GM23338 (cell line): ENCODE measurements around the gene AP1S2. TPM values are rescaled to one million over a fixed set of nuclear protein-coding genes. Genes with fewer than 3 reads are reported as not detected.

Experiments used
- ATAC-seq: fragments of 200-7000 bp; cut with Tn5 transposase; 3 replicates; pipeline ENCODE4 v1.9.1; 2020
- DNase-seq: peaks from one replicate; pipeline ENCODE4 v3.0.0-alpha.2; 2015; ENCODE audit warnings: low spot score
- H2AFZ ChIP-seq: fragments of 200-600 bp; sonication (generic); 2 replicates; pipeline ENCODE4 v1.8.0; 2016; ENCODE audit warnings: antibody characterized with exemption, mild to moderate bottlenecking, moderate library complexity
- H3F3A ChIP-seq: fragments of 200-600 bp; sonication (generic); replicated peaks from 2 replicates; pipeline ENCODE4 v1.8.0; 2017; ENCODE audit warnings: antibody characterized with exemption, mixed run types, low read depth
- H3K27ac ChIP-seq: fragments of 200-600 bp; sonication (generic); 2 replicates; pipeline ENCODE4 v1.6.1; 2016; ENCODE audit warnings: low read depth
- H3K27me3 ChIP-seq: fragments of 200-600 bp; sonication (generic); 2 replicates; pipeline ENCODE4 v1.8.0; 2016; ENCODE audit warnings: mild to moderate bottlenecking, mixed run types, moderate library complexity; ENCODE audit not compliant: insufficient read depth
- H3K36me3 ChIP-seq: fragments of 200-600 bp; sonication (generic); 2 replicates; pipeline ENCODE4 v1.8.0; 2016; ENCODE audit warnings: mild to moderate bottlenecking; ENCODE audit not compliant: insufficient read depth
- H3K4me1 ChIP-seq: fragments of 200-600 bp; sonication (generic); 2 replicates; pipeline ENCODE4 v1.8.0; 2016; ENCODE audit warnings: mild to moderate bottlenecking, moderate library complexity; ENCODE audit not compliant: insufficient read depth
- H3K4me2 ChIP-seq: fragments of 200-600 bp; sonication (generic); 2 replicates; pipeline ENCODE4 v1.7.1; 2017; ENCODE audit warnings: mixed run types
- H3K4me3 ChIP-seq: fragments of 200-600 bp; sonication (generic); 2 replicates; pipeline ENCODE4 v1.6.1; 2016; ENCODE audit warnings: mixed run types
- H3K79me2 ChIP-seq: fragments of 200-600 bp; sonication (generic); replicated peaks from 2 replicates; pipeline ENCODE4 v1.8.0; 2017; ENCODE audit warnings: mild to moderate bottlenecking; ENCODE audit not compliant: insufficient read depth
- H3K9me2 ChIP-seq: fragments of 200-600 bp; sonication (generic); 2 replicates; pipeline ENCODE4 v1.8.0; 2017; ENCODE audit not compliant: insufficient read depth
- H4K20me1 ChIP-seq: fragments of 200-600 bp; sonication (generic); replicated peaks from 2 replicates; pipeline ENCODE4 v1.8.0; 2017; ENCODE audit warnings: mild to moderate bottlenecking; ENCODE audit not compliant: insufficient read depth
- H3K27ac Mint-ChIP-seq: 2 replicates; pipeline ENCODE4 v1.8.0; 2020; ENCODE audit warnings: inconsistent platforms, mild to moderate bottlenecking, moderate library complexity, mixed read lengths
- H3K27me3 Mint-ChIP-seq: 3 replicates; pipeline ENCODE4 v1.8.0; 2022; ENCODE audit warnings: low read depth, mild to moderate bottlenecking, moderate library complexity, mixed read lengths, inconsistent platforms; ENCODE audit not compliant: insufficient read depth, poor library complexity
- H3K36me3 Mint-ChIP-seq: 3 replicates; pipeline ENCODE4 v1.8.0; 2021; ENCODE audit warnings: low read depth, mild to moderate bottlenecking, inconsistent platforms, moderate library complexity, mixed read lengths
- H3K4me1 Mint-ChIP-seq: 3 replicates; pipeline ENCODE4 v1.8.0; 2020; ENCODE audit warnings: mild to moderate bottlenecking, inconsistent platforms, mixed read lengths
- H3K4me3 Mint-ChIP-seq: 3 replicates; pipeline ENCODE4 v1.8.0; 2021; ENCODE audit warnings: moderate library complexity, mild to moderate bottlenecking, inconsistent platforms, mixed read lengths
- H3K9me3 Mint-ChIP-seq: 3 replicates; pipeline ENCODE4 v1.8.0; 2020; ENCODE audit warnings: moderate library complexity, mild to moderate bottlenecking, inconsistent platforms, mixed read lengths
- CREB1 ChIP-seq: fragments of 250-450 bp; sonication (Bioruptor Pico); IDR thresholded peaks from 2 replicates; pipeline ENCODE4 v1.5.0; 2020; ENCODE audit warnings: low read depth, mild to moderate bottlenecking, moderate library complexity
- ETS1 ChIP-seq: IDR thresholded peaks from 2 replicates; pipeline ENCODE4 v1.6.1; 2016; ENCODE audit warnings: antibody characterized with exemption
- EZH2 ChIP-seq: fragments of 200-600 bp; sonication (generic); IDR thresholded peaks from one replicate; pipeline ENCODE4 v1.8.0; 2017; ENCODE audit warnings: antibody characterized with exemption, mild to moderate bottlenecking, low read depth; ENCODE audit not compliant: unreplicated experiment
- EZH2phosphoT487 ChIP-seq: fragments of 200-600 bp; sonication (generic); IDR thresholded peaks from one replicate; pipeline ENCODE4 v1.8.1; 2018; ENCODE audit warnings: antibody characterized with exemption; ENCODE audit not compliant: unreplicated experiment
- JUNB ChIP-seq: IDR thresholded peaks from one replicate; pipeline ENCODE4 v1.6.1; 2016; ENCODE audit warnings: antibody characterized with exemption; ENCODE audit not compliant: unreplicated experiment
- NANOG ChIP-seq: IDR thresholded peaks from 2 replicates; pipeline ENCODE4 v1.6.1; 2016; ENCODE audit warnings: antibody characterized with exemption, borderline replicate concordance
- POLR2AphosphoS5 ChIP-seq: IDR thresholded peaks from 2 replicates; pipeline ENCODE4 v1.6.1; 2016; ENCODE audit warnings: antibody characterized with exemption, low read depth
- REST ChIP-seq: IDR thresholded peaks from one replicate; pipeline ENCODE4 v1.6.1; 2018; ENCODE audit warnings: antibody characterized with exemption; ENCODE audit not compliant: unreplicated experiment
- STAT1 ChIP-seq: IDR thresholded peaks from one replicate; pipeline ENCODE4 v1.6.1; 2016; ENCODE audit warnings: antibody characterized with exemption; ENCODE audit not compliant: unreplicated experiment
- ZNF331 ChIP-seq: fragments of 250-450 bp; sonication (Bioruptor Pico); IDR thresholded peaks from 2 replicates; pipeline ENCODE4 v1.5.0; 2020; ENCODE audit warnings: low read depth, mild to moderate bottlenecking, moderate library complexity
- polyA plus RNA-seq: library from polyadenylated mRNA; unstranded; fragments of >200 nt; fragmentation: Nextera tagmentation; extraction: Ambion mirVana; gene quantifications from 2 replicates; pipeline ENCODE4 v1.2.1, GENCODE V29; 2016
- total RNA-seq: library from RNA; depleted of rRNA; stranded (reverse); fragments of >200 nt; shearing (Covaris generic); gene quantifications from 2 replicates; pipeline ENCODE4 v1.2.3, GENCODE V29; 2014

AP1S2 gene
- total and polyA plus RNA-seq, 2 experiments from 2014 or later = 160 to 251 TPM

GRCh38 chrX:15848576-15848975 lies 6.0 kb downstream of the AP1S2 start (continued):
- TF ChIP-seq REST = no peak
- no peak for TF ChIP-seq JUNB
- TF ChIP-seq CREB1 (CRISPR knock-in tag) = no peak
- TF ChIP-seq NANOG = no peak
- no peak for TF ChIP-seq EZH2phosphoT487
- no peak for TF ChIP-seq ZNF331 (CRISPR knock-in tag)
- TF ChIP-seq POLR2AphosphoS5 = no peak
- TF ChIP-seq EZH2 = no peak
- no peak for TF ChIP-seq STAT1

- Histone ChIP-seq H3K4me3 (no peak overlapping the region), H3K9me2 (no peaks in the 10 kb centered on the region), H4K20me1 (peaks cover 6% of the 10 kb centered on the region), H3K27ac (peak overlapping the region; percentile 56; the same call in 1 of the 2 replicates), H3K27me3 (no peaks in the 10 kb centered on the region), H3K4me1 (peaks cover 13% of the 10 kb centered on the region; the same call in 1 of the 2 replicates), H2AFZ (no peak overlapping the region), H3K4me2 (no peak overlapping the region), H3F3A (no peaks in the 10 kb centered on the region), H3K36me3 (peaks cover 42% of the 10 kb centered on the region; the same call in 1 of the 2 replicates), H3K79me2 (peaks cover 99% of the 10 kb centered on the region)
- Mint-ChIP-seq H3K4me1 (peaks cover 20% of the 10 kb centered on the region), H3K27me3 (peaks cover 3% of the 10 kb centered on the region), H3K4me3 (no peak overlapping the region), H3K36me3 (peaks cover 77% of the 10 kb centered on the region), H3K27ac (no peak overlapping the region), H3K9me3 (no peaks in the 10 kb centered on the region)
- ATAC-seq (no peak), DNase-seq (no peak)
- TF ChIP-seq ZNF331 (CRISPR knock-in tag) (no peak), NANOG (no peak), EZH2 (no peak), JUNB (no peak), STAT1 (no peak), REST (no peak), ETS1 (no peak)
Observed at GRCh38 chrX:15843960-15844359, 10.7 kb downstream of the AP1S2 start.
